ENCODE data around the gene C1orf21.

- TF ChIP-seq, protein P1, sequence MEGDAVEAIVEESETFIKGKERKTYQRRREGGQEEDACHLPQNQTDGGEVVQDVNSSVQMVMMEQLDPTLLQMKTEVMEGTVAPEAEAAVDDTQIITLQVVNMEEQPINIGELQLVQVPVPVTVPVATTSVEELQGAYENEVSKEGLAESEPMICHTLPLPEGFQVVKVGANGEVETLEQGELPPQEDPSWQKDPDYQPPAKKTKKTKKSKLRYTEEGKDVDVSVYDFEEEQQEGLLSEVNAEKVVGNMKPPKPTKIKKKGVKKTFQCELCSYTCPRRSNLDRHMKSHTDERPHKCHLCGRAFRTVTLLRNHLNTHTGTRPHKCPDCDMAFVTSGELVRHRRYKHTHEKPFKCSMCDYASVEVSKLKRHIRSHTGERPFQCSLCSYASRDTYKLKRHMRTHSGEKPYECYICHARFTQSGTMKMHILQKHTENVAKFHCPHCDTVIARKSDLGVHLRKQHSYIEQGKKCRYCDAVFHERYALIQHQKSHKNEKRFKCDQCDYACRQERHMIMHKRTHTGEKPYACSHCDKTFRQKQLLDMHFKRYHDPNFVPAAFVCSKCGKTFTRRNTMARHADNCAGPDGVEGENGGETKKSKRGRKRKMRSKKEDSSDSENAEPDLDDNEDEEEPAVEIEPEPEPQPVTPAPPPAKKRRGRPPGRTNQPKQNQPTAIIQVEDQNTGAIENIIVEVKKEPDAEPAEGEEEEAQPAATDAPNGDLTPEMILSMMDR (IDR thresholded peaks at IDR 0.05), result no peak
- no peak for TF ChIP-seq EZH2 (IDR thresholded peaks at IDR 0.05; ENCODE audit: borderline replicate concordance, insufficient read depth, low read depth, low read length, poor library complexity, severe bottlenecking)
Observed at GRCh38 chr1:184425449-184426277, 38.8 kb downstream of the C1orf21 start.
